CD14-positive monocyte (primary cell): ENCODE measurements around the gene WDR76. TPM values are rescaled to one million over a fixed set of nuclear protein-coding genes. Genes with fewer than 3 reads are reported as not detected.

Experiments used
- DNase-seq, 3 donors: peaks; one replicate each; pipeline ENCODE4 v3.0.0-alpha.2; 2011 to 2022
- H2AFZ ChIP-seq: 2 replicates; pipeline ENCODE4 v1.6.0; 2012; ENCODE audit warnings: mild to moderate bottlenecking, low read depth, low read length, inconsistent platforms; ENCODE audit not compliant: insufficient read depth, poor library complexity, severe bottlenecking
- H3K27ac ChIP-seq, 2 donors: 1 replicate in 1 of 2; 2 replicates in 1 of 2; pipeline ENCODE4 v1.5.1; 2012 to 2013; ENCODE audit warnings: low read length in 2 of 2, control low read depth in 1 of 2, inconsistent platforms in 1 of 2, low read depth in 1 of 2, mild to moderate bottlenecking in 1 of 2
- H3K27me3 ChIP-seq, 2 donors: one replicate each; pipeline versions ENCODE4 v1.6.0 to v1.6.1; 2011 to 2013; ENCODE audit warnings: low read length in 2 of 2; ENCODE audit not compliant: control insufficient read depth in 2 of 2, insufficient read depth in 2 of 2
- H3K36me3 ChIP-seq, 2 donors: replicated peaks in 1 of 2; 1 replicate in 1 of 2; 2 replicates in 1 of 2; pipeline versions ENCODE4 v1.5.1 to v1.6.1; 2012 to 2013; ENCODE audit warnings: low read length in 2 of 2, control low read depth in 1 of 2, inconsistent platforms in 1 of 2, mild to moderate bottlenecking in 1 of 2; ENCODE audit not compliant: insufficient read depth in 2 of 2, control insufficient read depth in 1 of 2
- H3K4me1 ChIP-seq, 2 donors: 1 replicate in 1 of 2; 2 replicates in 1 of 2; pipeline versions ENCODE4 v1.5.1 to v1.6.1; 2012 to 2013; ENCODE audit warnings: low read length in 2 of 2, control low read depth in 1 of 2, inconsistent platforms in 1 of 2, mild to moderate bottlenecking in 1 of 2, moderate library complexity in 1 of 2; ENCODE audit not compliant: insufficient read depth in 2 of 2, control insufficient read depth in 1 of 2
- H3K4me2 ChIP-seq: replicated peaks from 2 replicates; pipeline ENCODE3; 2012; ENCODE audit warnings: low read length, moderate library complexity, mild to moderate bottlenecking; ENCODE audit not compliant: poor library complexity, severe bottlenecking; ENCODE audit errors: extremely low read depth
- H3K4me3 ChIP-seq, 3 experiments: fragments of 200-600 bp in 1 of 3; sonication (generic) in 1 of 3; replicated peaks in 1 of 3; 1 replicate in 2 of 3; 2 replicates in 1 of 3; pipeline ENCODE4 v1.5.1; 2011 to 2013; ENCODE audit warnings: low read length in 3 of 3, mild to moderate bottlenecking in 3 of 3, control low read depth in 2 of 3, low read depth in 2 of 3, inconsistent platforms in 1 of 3, moderate library complexity in 1 of 3
- H3K79me2 ChIP-seq: 2 replicates; pipeline ENCODE4 v1.6.0; 2012; ENCODE audit warnings: mild to moderate bottlenecking, control low read depth, inconsistent platforms, low read length, moderate library complexity; ENCODE audit not compliant: insufficient read depth
- H3K9ac ChIP-seq: 2 replicates; pipeline ENCODE4 v1.6.0; 2017; ENCODE audit warnings: low read length, mild to moderate bottlenecking; ENCODE audit not compliant: insufficient read depth, poor library complexity, severe bottlenecking
- H3K9me3 ChIP-seq, 2 donors: replicated peaks in 1 of 2; 1 replicate in 1 of 2; 2 replicates in 1 of 2; pipeline versions ENCODE4 v1.5.1 to v1.6.1; 2012 to 2013; ENCODE audit warnings: low read length in 2 of 2, control low read depth in 1 of 2; ENCODE audit not compliant: control insufficient read depth in 1 of 2, insufficient read depth in 1 of 2
- H4K20me1 ChIP-seq: 2 replicates; pipeline ENCODE4 v1.6.0; 2012; ENCODE audit warnings: mild to moderate bottlenecking, low read length, control low read depth, moderate library complexity; ENCODE audit not compliant: insufficient read depth
- H3K27ac Mint-ChIP-seq, 7 donors: one replicate each; pipeline ENCODE4 v1.8.0; 2020; ENCODE audit warnings: mild to moderate bottlenecking in 7 of 7, mixed read lengths in 7 of 7, moderate library complexity in 6 of 7, inconsistent platforms in 2 of 7
- H3K27me3 Mint-ChIP-seq, 3 donors: one replicate each; pipeline ENCODE4 v1.8.0; 2021 to 2022; ENCODE audit warnings: low read depth in 3 of 3, mild to moderate bottlenecking in 3 of 3, mixed read lengths in 3 of 3, moderate library complexity in 3 of 3, inconsistent platforms in 1 of 3
- H3K36me3 Mint-ChIP-seq, 2 donors: one replicate each; pipeline ENCODE4 v1.8.0; 2020; ENCODE audit warnings: mixed read lengths in 2 of 2, inconsistent platforms in 1 of 2, mild to moderate bottlenecking in 1 of 2
- H3K4me1 Mint-ChIP-seq: one replicate; pipeline ENCODE4 v1.8.0; 2020; ENCODE audit warnings: mild to moderate bottlenecking, mixed read lengths
- H3K4me3 Mint-ChIP-seq, 2 donors: one replicate each; pipeline ENCODE4 v1.8.0; 2020; ENCODE audit warnings: mild to moderate bottlenecking in 2 of 2, mixed read lengths in 2 of 2, moderate library complexity in 1 of 2
- H3K9me3 Mint-ChIP-seq, 7 donors: one replicate each; pipeline ENCODE4 v1.8.0; 2020 to 2022; ENCODE audit warnings: mixed read lengths in 7 of 7, mild to moderate bottlenecking in 6 of 7, moderate library complexity in 6 of 7, inconsistent platforms in 2 of 7
- CTCF ChIP-seq: fragments of 200-600 bp; IDR thresholded peaks from one replicate; pipeline ENCODE4 v1.8.0; 2022; ENCODE audit warnings: antibody characterized with exemption, mild to moderate bottlenecking
- WGBS: methylation state at CpG from one replicate; pipeline ENCODE4 v1.1.5; 2013; ENCODE audit warnings: missing lambda C conversion rate; ENCODE audit not compliant: insufficient coverage; 5-methylcytosine and 5-hydroxymethylcytosine counted together
- intact Hi-C, 2 donors: fragments of 100-400 bp; cut with micrococcal nuclease; formaldehyde crosslinking; loops; one replicate each; pipeline versions ENCODE4 v1.15.0 to v1.15.1; 2023
- polyA plus RNA-seq, 3 donors: library from polyadenylated mRNA; depleted of rRNA in 1 of 3; unstranded in 2 of 3; stranded (reverse) in 1 of 3; fragments of 300-500 nt in 2 of 3; fragments of >200 nt in 1 of 3; fragmentation: Illumina TruSeq in 2 of 3; gene quantifications; 1 replicate in 2 of 3; 2 replicates in 1 of 3; pipeline ENCODE4 v1.2.3, GENCODE V29; 2012 to 2021

The WDR76 gene
- polyA plus RNA-seq, 3 donors: 0.32 to 0.91 (median 0.40) TPM

- no peaks in the 10 kb centered on the region for H3K27me3 ChIP-seq
- no peaks in the 10 kb centered on the region for H3K4me1 Mint-ChIP-seq
- no peak overlapping the region for H3K4me3 ChIP-seq
- no peaks in the 10 kb centered on the region for H3K9me3 ChIP-seq
- H2AFZ ChIP-seq: no peak overlapping the region
- no peak overlapping the region for H3K27ac Mint-ChIP-seq
- H3K4me3 Mint-ChIP-seq: no peak overlapping the region
- peaks cover 0 to 4% (median 2%) of the 10 kb centered on the region in 3 donors for H3K27me3 Mint-ChIP-seq
- intact Hi-C loops: no loop called here
- peaks cover 0 to 4% of the 10 kb centered on the region in 2 donors for H3K36me3 Mint-ChIP-seq
- no peak for DNase-seq
- TF ChIP-seq CTCF: no peak
- no peaks in the 10 kb centered on the region for H4K20me1 ChIP-seq
- H3K36me3 ChIP-seq: no peaks in the 10 kb centered on the region
- no peak overlapping the region for H3K4me2 ChIP-seq
- no peaks in the 10 kb centered on the region for H3K79me2 ChIP-seq
- no peaks in the 10 kb centered on the region for H3K4me1 ChIP-seq
- peaks cover 0 to 2% (median 0%) of the 10 kb centered on the region in 7 donors for H3K9me3 Mint-ChIP-seq
- H3K27ac ChIP-seq: no peak overlapping the region
- WGBS: 100% methylated on average over 1 of the region's 1 CpG
- H3K9ac ChIP-seq: no peak overlapping the region
Measured at GRCh38 chr15:43893956-43894355, 67.2 kb downstream of the WDR76 start.

GRCh38 chr15:43895586-43895985 is 68.8 kb downstream of the WDR76 start:
- no peak overlapping the region for H3K9ac ChIP-seq
- no peaks in the 10 kb centered on the region for H3K9me3 ChIP-seq
- H3K4me2 ChIP-seq: no peak overlapping the region
- H3K27me3 Mint-ChIP-seq: peaks cover 0 to 4% (median 2%) of the 10 kb centered on the region in 3 donors
- no peak overlapping the region for H3K4me3 ChIP-seq
- no peaks in the 10 kb centered on the region for H3K4me1 Mint-ChIP-seq
- no peaks in the 10 kb centered on the region for H4K20me1 ChIP-seq
- WGBS: 100% methylated on average over 3 of the region's 5 CpGs
- no peak for DNase-seq
- intact Hi-C loops: no loop called here
- H3K36me3 Mint-ChIP-seq: peaks cover 0 to 4% of the 10 kb centered on the region in 2 donors
- no peak overlapping the region for H3K27ac ChIP-seq
- H3K27ac Mint-ChIP-seq: no peak overlapping the region
- H3K4me1 ChIP-seq: no peaks in the 10 kb centered on the region
- TF ChIP-seq CTCF: no peak
- H3K36me3 ChIP-seq: no peaks in the 10 kb centered on the region
- no peaks in the 10 kb centered on the region for H3K79me2 ChIP-seq
- H2AFZ ChIP-seq: no peak overlapping the region
- no peaks in the 10 kb centered on the region for H3K27me3 ChIP-seq
- no peak overlapping the region for H3K4me3 Mint-ChIP-seq
- peaks cover 0 to 2% (median 0%) of the 10 kb centered on the region in 7 donors for H3K9me3 Mint-ChIP-seq
